GM18520 (cell line): ENCODE data around the gene SGTA.

Experiments
- ATAC-seq: cut with Tn5 transposase; IDR thresholded peaks from one replicate; pipeline ENCODE4 v1.9.1; 2021; ENCODE audit not compliant: unreplicated experiment

SGTA gene

GRCh38 chr19:2810141-2811091, 27.3 kb upstream of the SGTA start:
- ATAC-seq: no peak

GRCh38 chr19:2809387-2810140, 26.5 kb upstream of the SGTA start:
- ATAC-seq: no peak

- ATAC-seq: no peak
Measured at GRCh38 chr19:2808129-2808941, 25.3 kb upstream of the SGTA start.

GRCh38 chr19:2807379-2808128, 24.5 kb upstream of the SGTA start:
- no peak for ATAC-seq

- no peak for ATAC-seq
Measured at GRCh38 chr19:2806736-2807378, 23.8 kb upstream of the SGTA start.

DNA sequence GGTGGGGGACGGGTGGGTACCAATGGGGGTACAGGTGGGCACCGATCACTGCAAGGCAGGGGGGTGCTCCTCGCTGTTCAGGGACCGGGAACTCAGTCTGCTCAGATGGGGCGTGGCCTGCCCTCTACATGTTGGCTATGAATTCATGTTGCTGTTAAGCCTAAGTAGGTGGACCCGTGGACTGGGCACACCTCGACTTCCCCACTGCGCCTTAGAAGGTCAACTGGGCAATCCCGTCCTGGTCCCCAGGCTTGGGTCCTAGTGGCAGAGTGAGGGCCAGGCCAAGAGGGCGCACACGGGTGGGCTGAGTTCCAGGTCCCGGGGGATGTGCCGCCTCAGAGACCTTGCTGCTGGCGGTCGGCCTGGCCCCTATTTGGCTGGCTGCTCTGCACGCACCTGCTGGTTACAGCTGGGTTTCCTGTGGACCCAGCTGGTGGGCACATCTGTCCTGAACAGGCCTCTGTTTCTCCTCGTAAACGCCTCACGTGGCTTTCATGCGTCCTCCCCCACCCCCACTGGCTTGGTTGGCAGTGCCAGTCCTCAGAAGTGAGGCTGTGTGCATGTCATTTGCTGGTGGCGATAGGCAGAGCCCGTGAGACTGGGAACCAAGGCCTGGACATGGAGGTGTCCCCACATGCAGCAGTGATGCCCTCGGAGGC, 23.0 kb upstream of the SGTA start:
- no peak for ATAC-seq

DNA sequence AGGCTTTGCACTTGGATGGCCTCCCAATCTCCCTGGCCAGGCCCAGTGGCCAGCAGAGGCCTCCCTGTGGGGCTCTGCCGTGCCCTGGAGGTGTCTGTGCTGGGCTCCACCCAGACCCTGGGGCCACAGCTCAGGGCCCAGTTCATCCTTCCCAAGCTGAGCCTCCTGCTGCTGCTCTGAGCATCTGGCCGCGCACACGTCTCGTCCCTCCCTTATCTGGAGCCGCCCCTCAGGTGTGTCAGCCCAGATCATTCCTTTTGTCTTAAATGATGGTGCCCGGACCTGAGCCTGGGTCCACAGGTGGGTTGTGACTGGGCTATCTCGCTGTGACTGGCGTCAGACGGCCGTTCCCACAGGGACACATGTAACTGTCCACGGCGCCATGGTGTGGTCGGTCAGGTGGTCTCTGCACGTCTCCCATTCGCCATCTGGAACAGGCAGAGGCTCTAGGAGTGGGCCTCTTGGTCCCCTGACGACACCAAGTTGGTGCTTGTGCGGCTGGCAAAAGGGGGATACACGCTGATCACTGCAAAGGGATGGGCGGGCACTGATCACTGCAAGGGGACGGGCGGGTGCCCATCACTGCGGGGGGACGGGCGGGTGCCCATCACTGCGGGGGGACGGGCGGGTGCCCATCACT, 22.3 kb upstream of the SGTA start:
- no peak for ATAC-seq

- no peak for ATAC-seq
Measured at GRCh38 chr19:2804156-2805004, 21.3 kb upstream of the SGTA start.

GRCh38 chr19:2803486-2804155, 20.5 kb upstream of the SGTA start:
- no peak for ATAC-seq

DNA sequence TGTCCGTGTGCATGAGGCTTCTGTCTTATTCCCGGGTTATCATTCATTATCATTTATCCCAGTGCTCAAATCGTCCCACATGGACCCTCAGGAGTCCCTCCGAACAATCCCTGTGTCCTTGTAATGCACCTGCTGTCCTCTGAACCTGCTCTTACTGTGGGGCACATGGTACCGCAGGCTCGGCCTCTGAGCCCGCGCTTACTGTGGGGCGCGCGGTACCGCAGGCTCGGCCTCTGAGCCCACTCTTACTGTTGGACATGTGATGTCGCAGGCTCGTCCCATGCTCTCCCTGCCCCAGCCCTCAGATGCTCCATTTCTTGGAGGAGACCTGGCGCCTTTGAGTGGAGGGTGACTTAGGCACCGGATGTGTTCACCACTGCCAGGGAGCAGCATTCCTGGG, 19.8 kb upstream of the SGTA start:
- ATAC-seq: no peak

DNA sequence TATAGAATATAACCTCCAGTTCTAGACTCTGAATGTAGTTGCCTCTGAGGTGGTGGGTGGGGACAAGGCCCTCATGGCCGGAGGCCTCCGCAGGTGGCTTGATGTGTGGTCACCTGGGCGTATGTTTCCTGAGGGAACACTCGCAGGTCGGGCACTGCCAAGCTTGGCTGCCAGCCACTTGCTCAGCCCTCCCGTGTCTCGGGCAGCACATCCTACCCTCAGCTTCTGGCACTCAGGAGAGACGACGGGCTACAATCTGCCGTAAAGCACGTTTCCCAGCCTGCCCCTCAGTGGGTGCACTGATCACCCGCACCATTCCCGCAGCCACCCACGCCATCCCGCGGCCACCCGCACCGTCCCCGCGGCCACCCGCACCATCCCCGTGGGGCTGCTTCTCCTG, 17.4 kb upstream of the SGTA start:
- ATAC-seq: no peak

DNA sequence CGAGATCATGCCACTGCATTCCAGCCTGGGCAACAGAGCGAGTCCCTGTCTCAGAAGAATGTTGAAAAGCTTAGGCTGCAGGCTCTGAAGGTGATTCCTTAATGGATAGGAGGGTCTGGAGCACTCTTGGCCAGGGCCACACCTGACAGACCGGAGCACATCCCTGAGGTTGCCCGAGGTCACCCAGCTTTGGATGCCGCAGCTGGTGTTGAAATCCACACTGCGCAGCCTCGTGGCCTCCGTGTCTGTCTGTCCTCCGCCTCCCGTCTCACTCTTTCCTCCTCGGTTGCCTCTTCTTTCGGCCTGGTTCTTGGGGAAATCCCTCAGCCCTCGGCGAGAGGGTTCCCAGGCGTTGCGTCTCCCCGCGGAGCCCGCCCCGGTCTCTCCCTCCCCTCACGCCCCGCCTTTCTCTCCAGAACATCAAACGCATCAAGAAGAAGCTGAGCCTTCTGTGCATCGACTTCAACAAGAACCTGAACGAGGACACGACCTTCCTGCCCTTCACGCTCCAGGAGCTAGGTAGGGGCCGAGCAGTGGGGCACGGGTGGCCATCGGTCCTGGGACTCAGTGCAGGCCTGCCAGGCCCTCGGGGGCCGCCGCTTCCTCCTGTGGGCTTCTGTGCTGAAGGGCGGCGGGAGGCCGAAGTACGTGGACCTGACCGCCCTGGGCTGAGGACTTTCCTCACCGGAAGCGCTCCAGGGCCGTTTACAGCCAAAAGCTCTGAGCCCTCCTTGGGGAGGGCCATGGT, 16.4 kb upstream of the SGTA start:
- ATAC-seq: no peak

- no peak for ATAC-seq
Measured at GRCh38 chr19:2798733-2799132, 15.7 kb upstream of the SGTA start.

DNA sequence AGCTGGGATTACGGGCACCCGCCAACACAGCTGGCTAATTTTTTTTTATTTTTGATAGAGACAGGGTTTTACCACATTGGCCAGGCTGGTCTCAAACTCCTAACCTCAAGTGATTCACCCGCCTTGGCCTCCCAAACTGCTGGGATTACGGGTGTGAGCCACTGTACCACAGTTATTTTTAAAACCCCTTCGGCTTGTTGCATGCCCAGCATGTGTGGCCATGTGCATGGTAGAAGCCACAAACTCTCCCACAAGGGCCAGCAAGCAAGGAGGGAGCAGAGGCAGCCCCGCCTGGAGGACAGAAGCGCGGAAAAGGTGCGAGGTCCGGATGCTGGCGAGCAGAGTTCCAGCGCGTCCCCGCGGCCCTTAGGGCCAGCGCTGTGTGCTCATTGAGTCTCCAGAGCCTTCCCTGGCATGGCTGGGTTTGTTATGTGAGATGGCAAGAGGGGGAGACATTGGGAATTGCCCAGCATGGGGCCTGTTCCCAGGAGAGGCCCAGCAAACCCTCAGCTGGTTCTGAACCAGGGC, 15.1 kb upstream of the SGTA start:
- no peak for ATAC-seq

DNA sequence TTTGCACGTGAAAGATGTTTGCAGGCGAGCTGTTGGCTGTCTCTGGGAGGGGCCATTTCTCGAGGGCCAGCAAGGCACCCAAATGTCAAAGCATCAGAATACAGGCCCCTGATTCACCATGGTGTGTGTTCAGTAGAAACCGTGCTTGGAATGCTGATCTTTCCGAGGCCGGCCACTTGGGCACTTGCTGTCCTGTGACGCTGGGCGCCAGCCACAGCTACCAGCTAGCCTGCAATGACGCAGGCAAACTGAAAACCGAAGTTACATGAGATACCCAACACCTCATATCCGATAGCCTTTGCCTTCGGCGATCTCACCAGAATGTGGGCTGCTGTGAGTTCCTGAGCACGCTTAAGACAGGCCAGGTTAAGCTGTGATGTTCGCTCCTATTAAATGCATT, 14.2 kb upstream of the SGTA start:
- no peak for ATAC-seq

DNA sequence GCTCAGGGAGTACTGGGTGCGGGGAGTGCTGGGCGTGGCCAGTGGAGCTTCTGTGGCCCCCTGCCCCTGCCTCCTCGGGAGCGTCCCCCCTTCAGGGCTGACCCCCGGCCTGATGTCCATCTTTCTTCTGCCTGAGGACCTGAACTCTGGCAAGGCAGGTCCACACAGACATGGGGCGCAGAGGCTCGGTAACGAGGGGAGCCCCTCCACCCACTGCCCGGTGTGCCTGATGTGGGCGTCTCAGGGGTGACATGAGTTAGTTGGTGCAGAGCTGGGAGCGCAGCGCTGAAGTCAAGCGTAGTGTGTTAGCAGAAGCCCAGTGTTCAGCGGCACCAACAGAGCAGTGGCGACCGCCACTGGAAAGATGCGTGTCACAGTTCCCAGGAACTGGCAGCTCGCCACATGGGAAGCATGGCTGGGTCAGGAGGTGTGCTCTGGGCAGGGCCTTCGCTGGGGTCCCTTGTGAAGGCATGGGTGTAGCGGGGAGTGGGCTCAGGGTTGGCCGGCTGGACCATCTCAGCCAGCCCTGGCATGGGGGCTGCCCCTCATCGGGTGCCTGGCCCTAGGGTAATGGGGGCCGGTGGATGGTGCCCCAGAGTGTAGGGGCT, 13.7 kb upstream of the SGTA start:
- no peak for ATAC-seq
